IMR-90 (cell line): ENCODE measurements around the gene HHIPL1. TPM values are rescaled to one million over a fixed set of nuclear protein-coding genes. Genes with fewer than 3 reads are reported as not detected.

ENCODE experiments used
- ATAC-seq: fragments of 200-7000 bp; cut with Tn5 transposase; 2 replicates; pipeline ENCODE4 v1.9.1; 2020; ENCODE audit warnings: low read depth, mild to moderate bottlenecking, moderate library complexity
- BruUV-seq: library from RNA; stranded (reverse); fragments of 400-500 nt; replicated peaks from 2 replicates; lab custom pipeline; 2021; lab: Mats Ljungman, UMichigan
- CTCF ChIA-PET: fragments of 300-600 bp; formaldehyde crosslinking; extraction: SDS; loops from one replicate; lab custom pipeline; 2021; ENCODE audit warnings: antibody characterized with exemption; lab: Yijun Ruan, JAX
- POLR2A ChIA-PET: fragments of 300-600 bp; sonication (Branson Sonifier 250); formaldehyde crosslinking; loops from one replicate; lab custom pipeline; 2022; ENCODE audit warnings: antibody characterized with exemption; ENCODE audit not compliant: unreplicated experiment; lab: Charles Lee
- DNase-seq: peaks from one replicate; pipeline ENCODE4 v3.0.0; 2013
- H2AFZ ChIP-seq: replicated peaks from 2 replicates; pipeline ENCODE3; 2013; ENCODE audit warnings: low read length, mild to moderate bottlenecking; ENCODE audit not compliant: poor library complexity
- H2AK5ac ChIP-seq: 2 replicates; pipeline ENCODE4 v1.6.1; 2013; ENCODE audit warnings: low read depth, low read length, inconsistent platforms
- H2AK9ac ChIP-seq: replicated peaks from 2 replicates; pipeline ENCODE3; 2013; ENCODE audit warnings: mild to moderate bottlenecking, low read depth, low read length, moderate library complexity; ENCODE audit not compliant: poor library complexity
- H2BK120ac ChIP-seq: 2 replicates; pipeline ENCODE4 v1.6.1; 2013; ENCODE audit warnings: low read depth, low read length, inconsistent platforms
- H2BK15ac ChIP-seq: 3 replicates; pipeline ENCODE4 v1.6.1; 2013; ENCODE audit warnings: low read depth, low read length, inconsistent platforms
- H2BK20ac ChIP-seq: 2 replicates; pipeline ENCODE4 v1.6.1; 2013; ENCODE audit warnings: low read depth, mild to moderate bottlenecking, inconsistent platforms, low read length, moderate library complexity
- H2BK5ac ChIP-seq: 2 replicates; pipeline ENCODE4 v1.6.1; 2013; ENCODE audit warnings: mild to moderate bottlenecking, low read depth, low read length, inconsistent platforms; ENCODE audit not compliant: poor library complexity, severe bottlenecking
- H3K14ac ChIP-seq: replicated peaks from 2 replicates; pipeline ENCODE4 v1.6.1; 2013; ENCODE audit warnings: low read depth, low read length, inconsistent platforms
- H3K18ac ChIP-seq: 2 replicates; pipeline ENCODE4 v1.6.1; 2013; ENCODE audit warnings: low read depth, low read length, control low read depth
- H3K23ac ChIP-seq: 2 replicates; pipeline ENCODE4 v1.6.1; 2013; ENCODE audit warnings: low read depth, low read length, inconsistent platforms
- H3K27ac ChIP-seq: 2 replicates; pipeline ENCODE4 v1.5.1; 2013; ENCODE audit warnings: mild to moderate bottlenecking, control low read depth, low read length; ENCODE audit not compliant: insufficient read depth
- H3K27me3 ChIP-seq: 2 replicates; pipeline ENCODE4 v1.6.1; 2013; ENCODE audit warnings: low read length; ENCODE audit not compliant: control insufficient read depth, insufficient read depth
- H3K36me3 ChIP-seq: 2 replicates; pipeline ENCODE4 v1.6.1; 2013; ENCODE audit warnings: low read length, mixed read lengths; ENCODE audit not compliant: control insufficient read depth, insufficient read depth
- H3K4ac ChIP-seq: 2 replicates; pipeline ENCODE4 v1.6.1; 2013; ENCODE audit warnings: low read depth, low read length, inconsistent platforms
- H3K4me1 ChIP-seq: 2 replicates; pipeline ENCODE4 v1.6.1; 2013; ENCODE audit warnings: low read length, mixed read lengths; ENCODE audit not compliant: control insufficient read depth, insufficient read depth
- H3K4me2 ChIP-seq: 2 replicates; pipeline ENCODE4 v1.6.1; 2013; ENCODE audit warnings: low read depth, mild to moderate bottlenecking, control low read depth, low read length, moderate library complexity
- H3K4me3 ChIP-seq: 2 replicates; pipeline ENCODE4 v1.5.1; 2013; ENCODE audit warnings: low read depth, mild to moderate bottlenecking, control low read depth, low read length, moderate library complexity; ENCODE audit not compliant: insufficient read depth
- H3K56ac ChIP-seq: 2 replicates; pipeline ENCODE4 v1.6.1; 2013; ENCODE audit warnings: low read length, inconsistent platforms; ENCODE audit not compliant: insufficient read depth; ENCODE audit errors: extremely low read depth
- H3K79me1 ChIP-seq, 2 experiments: 2 replicates each; pipeline ENCODE4 v1.6.1; 2013; ENCODE audit warnings: low read length in 2 of 2, inconsistent platforms in 1 of 2, low read depth in 1 of 2
- H3K9ac ChIP-seq: 2 replicates; pipeline ENCODE4 v1.6.1; 2013; ENCODE audit warnings: low read depth, low read length, control low read depth
- H3K9me1 ChIP-seq: 2 replicates; pipeline ENCODE4 v1.6.1; 2013; ENCODE audit warnings: low read length, inconsistent platforms; ENCODE audit not compliant: insufficient read depth
- H3K9me3 ChIP-seq: 2 replicates; pipeline ENCODE4 v1.6.1; 2013; ENCODE audit warnings: low read length; ENCODE audit not compliant: control insufficient read depth, insufficient read depth
- H4K20me1 ChIP-seq: 2 replicates; pipeline ENCODE4 v1.6.1; 2013; ENCODE audit warnings: low read length, inconsistent platforms; ENCODE audit not compliant: insufficient read depth
- H4K5ac ChIP-seq: 2 replicates; pipeline ENCODE4 v1.6.1; 2013; ENCODE audit warnings: mild to moderate bottlenecking, low read depth, low read length, control low read depth
- H4K8ac ChIP-seq, 2 experiments: 2 replicates each; pipeline ENCODE4 v1.6.1; 2013; ENCODE audit warnings: low read depth in 2 of 2, low read length in 2 of 2, control low read depth in 1 of 2, inconsistent platforms in 1 of 2
- H4K91ac ChIP-seq: 2 replicates; pipeline ENCODE4 v1.6.1; 2013; ENCODE audit warnings: low read depth, low read length, inconsistent platforms; ENCODE audit not compliant: insufficient read depth
- BHLHE40 ChIP-seq: fragments of 150-350 bp; IDR thresholded peaks from 2 replicates; pipeline ENCODE4 v1.6.1; 2016; ENCODE audit warnings: mild to moderate bottlenecking, low read depth, low read length
- CEBPB ChIP-seq: IDR thresholded peaks from 2 replicates; pipeline ENCODE4 v1.6.1; 2012; ENCODE audit warnings: low read depth, low read length, improper control_type of control experiment
- CHD1 ChIP-seq: IDR thresholded peaks from 2 replicates; pipeline ENCODE4 v1.6.1; 2012; ENCODE audit warnings: low read depth, low read length, improper control_type of control experiment
- ELK1 ChIP-seq: fragments of 150-350 bp; IDR thresholded peaks from 2 replicates; pipeline ENCODE4 v1.6.1; 2016; ENCODE audit warnings: low read depth, mild to moderate bottlenecking, low read length, moderate library complexity, borderline replicate concordance
- FOS ChIP-seq: fragments of 150-350 bp; IDR thresholded peaks from 2 replicates; pipeline ENCODE4 v1.6.1; 2016; ENCODE audit warnings: low read depth, low read length
- MAFK ChIP-seq: IDR thresholded peaks from 2 replicates; pipeline ENCODE4 v1.6.1; 2012; ENCODE audit warnings: low read depth, low read length, improper control_type of control experiment
- MAZ ChIP-seq: IDR thresholded peaks from 2 replicates; pipeline ENCODE4 v1.6.1; 2012; ENCODE audit warnings: low read depth, mild to moderate bottlenecking, low read length, improper control_type of control experiment, moderate library complexity, borderline replicate concordance
- MXI1 ChIP-seq: IDR thresholded peaks from 2 replicates; pipeline ENCODE4 v1.6.1; 2012; ENCODE audit warnings: low read depth, mild to moderate bottlenecking, low read length, moderate library complexity, borderline replicate concordance
- NFE2L2 ChIP-seq: fragments of 150-350 bp; IDR thresholded peaks from 2 replicates; pipeline ENCODE4 v1.6.1; 2016; ENCODE audit warnings: low read depth, mild to moderate bottlenecking, low read length
- POLR2A ChIP-seq: IDR thresholded peaks from 2 replicates; pipeline ENCODE4 v1.6.1; 2012; ENCODE audit warnings: mild to moderate bottlenecking, low read depth, low read length
- RAD21 ChIP-seq: IDR thresholded peaks from 2 replicates; pipeline ENCODE4 v1.6.1; 2012; ENCODE audit warnings: low read length, improper control_type of control experiment
- RCOR1 ChIP-seq: IDR thresholded peaks from 2 replicates; pipeline ENCODE4 v1.6.1; 2012; ENCODE audit warnings: mild to moderate bottlenecking, low read length, improper control_type of control experiment; ENCODE audit not compliant: insufficient replicate concordance
- RFX5 ChIP-seq: IDR thresholded peaks from 2 replicates; pipeline ENCODE4 v1.8.0; 2012; ENCODE audit warnings: low read depth, mild to moderate bottlenecking, low read length, moderate library complexity
- SMC3 ChIP-seq: fragments of 150-350 bp; IDR thresholded peaks from 2 replicates; pipeline ENCODE4 v1.6.1; 2016; ENCODE audit warnings: low read depth, mild to moderate bottlenecking, antibody characterized with exemption, low read length, moderate library complexity
- WGBS, 2 experiments: methylation state at CpG; one replicate each; pipeline versions ENCODE4 v1.1.5 to v1.1.7; 2013; ENCODE audit warnings: missing lambda C conversion rate in 2 of 2; ENCODE audit not compliant: insufficient read length in 1 of 2; ENCODE audit errors: extremely low coverage in 2 of 2; 5-methylcytosine and 5-hydroxymethylcytosine counted together
- dilution Hi-C: fragments of 300-500 bp; cut with HindIII; formaldehyde crosslinking; loops from one replicate; pipeline ENCODE4 v1.14.3; 2018; ENCODE audit warnings: low sequenced_read_pairs; ENCODE audit not compliant: unreplicated experiment
- in situ Hi-C: fragments of 300-500 bp; cut with MboI; formaldehyde crosslinking; loops from 3 replicates; pipeline ENCODE4 v1.14.3; 2019; ENCODE audit warnings: low sequenced_read_pairs, inconsistent platforms, mixed read lengths
- intact Hi-C: fragments of 100-400 bp; cut with micrococcal nuclease; formaldehyde crosslinking; loops from 2 replicates; pipeline ENCODE4 v1.10.0; 2022
- polyA plus RNA-seq, 3 experiments: library from polyadenylated mRNA; depleted of rRNA; stranded (reverse); fragments of >200 nt; gene quantifications; 2 replicates each; pipeline ENCODE4 v1.2.3, GENCODE V29; 2012; ENCODE audit warnings: low replicate concordance in 1 of 3
- total RNA-seq: library from RNA; depleted of rRNA; stranded (reverse); fragments of >200 nt; gene quantifications from 2 replicates; pipeline ENCODE4 v1.2.3, GENCODE V29; 2012
- TF ChIP-seq, protein P1 (sequence below): fragments of 150-350 bp; IDR thresholded peaks from 2 replicates; pipeline ENCODE4 v1.6.1; 2017; ENCODE audit warnings: mild to moderate bottlenecking, antibody characterized with exemption, low read length, low read depth

The HHIPL1 gene
- total and polyA plus RNA-seq, 2 of the 4 experiments (the other 2 are of a cell fraction) = 0.65 to 0.72 TPM

- TF ChIP-seq, protein P1, sequence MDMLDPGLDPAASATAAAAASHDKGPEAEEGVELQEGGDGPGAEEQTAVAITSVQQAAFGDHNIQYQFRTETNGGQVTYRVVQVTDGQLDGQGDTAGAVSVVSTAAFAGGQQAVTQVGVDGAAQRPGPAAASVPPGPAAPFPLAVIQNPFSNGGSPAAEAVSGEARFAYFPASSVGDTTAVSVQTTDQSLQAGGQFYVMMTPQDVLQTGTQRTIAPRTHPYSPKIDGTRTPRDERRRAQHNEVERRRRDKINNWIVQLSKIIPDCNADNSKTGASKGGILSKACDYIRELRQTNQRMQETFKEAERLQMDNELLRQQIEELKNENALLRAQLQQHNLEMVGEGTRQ = no peak
- TF ChIP-seq MAFK = no peak
Measured at GRCh38 chr14:99609245-99610170, 35.4 kb upstream of the HHIPL1 start (continued).

- H4K8ac ChIP-seq = no peak overlapping the region
- CTCF ChIA-PET = no interaction called here
- no CpG with 5 or more reads among the region's 4 CpGs for WGBS, 2 experiments
- no peak for TF ChIP-seq BHLHE40
- no peak for TF ChIP-seq MAFK
- no peak for TF ChIP-seq NFE2L2
- no peak for TF ChIP-seq RCOR1
- no peak for TF ChIP-seq CEBPB
- TF ChIP-seq FOS = no peak
- no peak for TF ChIP-seq CHD1
- no peak for TF ChIP-seq MAZ
- TF ChIP-seq RAD21 = no peak
- no peak for TF ChIP-seq ELK1
- TF ChIP-seq RFX5 = no peak
- TF ChIP-seq MXI1 = no peak
- no peak for TF ChIP-seq SMC3
- no peak for TF ChIP-seq POLR2A
Measured at GRCh38 chr14:99611646-99612045, 33.3 kb upstream of the HHIPL1 start.

More at GRCh38 chr14:99611646-99612045, 33.3 kb upstream of the HHIPL1 start:
- no peak for ATAC-seq
- no peaks in the 10 kb centered on the region for H3K27me3 ChIP-seq
- no peaks in the 10 kb centered on the region for H3K36me3 ChIP-seq
- in situ Hi-C loops = no loop called here
- H3K4ac ChIP-seq = 0 out of 2 replicates have a peak overlapping the region, but pooled peaks have one; percentile 13
- no peak overlapping the region for H2AFZ ChIP-seq
- H2BK15ac ChIP-seq = no peak overlapping the region
- no peak overlapping the region for H3K4me2 ChIP-seq
- H3K27ac ChIP-seq = no peak overlapping the region
- H4K5ac ChIP-seq = no peak overlapping the region
- no peak overlapping the region for H2BK120ac ChIP-seq
- no peak overlapping the region for H2BK5ac ChIP-seq
- no peak overlapping the region for H3K18ac ChIP-seq
- POLR2A ChIA-PET = no interaction called here
- peak overlapping the region; percentile 62; the same call in 1 of the 2 replicates for H2AK5ac ChIP-seq
- DNase-seq = no peak
- H3K14ac ChIP-seq = no peak overlapping the region
- H3K9me1 ChIP-seq = no peaks in the 10 kb centered on the region; the same call in 1 of the 2 replicates
- H3K4me1 ChIP-seq = peaks cover 9% of the 10 kb centered on the region
- no TSS peak for BruUV-seq
- H3K23ac ChIP-seq = no peak overlapping the region
- no peak overlapping the region for H2AK9ac ChIP-seq
- dilution Hi-C loops = no loop called here
- H2BK20ac ChIP-seq = no peak overlapping the region
- no peak overlapping the region for H3K9ac ChIP-seq
- H3K56ac ChIP-seq = no peak overlapping the region
- intact Hi-C loops = no loop called here
- H3K79me1 ChIP-seq = 0 out of 4 replicates have a peak, but pooled peaks cover 0 to under 1% of the 10 kb centered on the region in 2 experiments
- no peaks in the 10 kb centered on the region for H4K20me1 ChIP-seq
- H3K9me3 ChIP-seq = no peaks in the 10 kb centered on the region
- no peak overlapping the region for H3K4me3 ChIP-seq
- H4K91ac ChIP-seq = no peak overlapping the region
